A549 (cell line): ENCODE measurements around the gene TBX1. TPM values are rescaled to one million over a fixed set of nuclear protein-coding genes. Genes with fewer than 3 reads are reported as not detected.

Source experiments
- ATAC-seq, 2 experiments: fragments of 200-7000 bp in 1 of 2; fragments of >200 bp in 1 of 2; cut with Nextera tagmentation in 1 of 2; cut with Tn5 transposase in 1 of 2; 3 replicates each; pipeline versions ENCODE4 v1.8.0 to v1.9.1; 2018 to 2020; ENCODE audit warnings: mild to moderate bottlenecking in 1 of 2, moderate library complexity in 1 of 2
- CTCF ChIA-PET: fragments of 300-600 bp; sonication (Branson Sonifier 250); formaldehyde crosslinking; extraction: SDS; loops from one replicate; lab custom pipeline; 2021; ENCODE audit warnings: antibody characterized with exemption, inconsistent platforms; lab: Yijun Ruan, JAX
- POLR2A ChIA-PET: fragments of 350-600 bp; formaldehyde crosslinking; extraction: SDS; loops from one replicate; lab custom pipeline; 2021; ENCODE audit warnings: antibody characterized with exemption, inconsistent platforms; lab: Yijun Ruan, JAX
- DNase-seq, 2 experiments: peaks; one replicate each; pipeline versions ENCODE4 v3.0.0 to v3.0.0-alpha.2; 2011 to 2016; ENCODE audit warnings: low read depth in 1 of 2, low spot score in 1 of 2
- FAIRE-seq: peaks from 2 replicates; lab custom pipeline; 2011; peaks lifted over from hg19 to GRCh38; lab: Jason Lieb, UNC
- H3K27ac ChIP-seq, 2 experiments: fragments of >200 bp; sonication (Bioruptor Twin); formaldehyde crosslinking; 3 replicates each; pipeline ENCODE4 v1.5.1; 2016 to 2017
- H3K4me1 ChIP-seq: fragments of >200 bp; sonication (Bioruptor Twin); formaldehyde crosslinking; 3 replicates; pipeline ENCODE4 v1.6.1; 2016
- H3K4me2 ChIP-seq: fragments of >200 bp; sonication (Bioruptor Twin); formaldehyde crosslinking; 3 replicates; pipeline ENCODE4 v1.6.1; 2016
- H3K4me3 ChIP-seq: fragments of >200 bp; sonication (Bioruptor Twin); formaldehyde crosslinking; 3 replicates; pipeline ENCODE4 v1.5.1; 2016
- H3K9me3 ChIP-seq: fragments of >200 bp; sonication (Bioruptor Twin); formaldehyde crosslinking; 3 replicates; pipeline ENCODE4 v1.6.1; 2016
- CBX2 ChIP-seq: fragments of 200-600 bp; sonication (generic); IDR thresholded peaks from 2 replicates; pipeline ENCODE4 v1.6.1; 2016; ENCODE audit warnings: low read depth, mild to moderate bottlenecking, borderline replicate concordance
- CBX8 ChIP-seq: fragments of 200-600 bp; sonication (generic); IDR thresholded peaks from 2 replicates; pipeline ENCODE4 v1.6.1; 2016
- EHMT2 ChIP-seq: fragments of 200-600 bp; sonication (generic); IDR thresholded peaks from 2 replicates; pipeline ENCODE4 v1.6.1; 2016; ENCODE audit warnings: antibody characterized with exemption, low read depth, mild to moderate bottlenecking, moderate library complexity
- EP300 ChIP-seq, 2 experiments: fragments of >200 bp; sonication (Bioruptor Twin); formaldehyde crosslinking; IDR thresholded peaks; 2 replicates in 1 of 2; 3 replicates in 1 of 2; pipeline ENCODE4 v1.6.1; 2016 to 2017
- ESRRA ChIP-seq: fragments of 150-350 bp; IDR thresholded peaks from 2 replicates; pipeline ENCODE4 v1.6.1; 2014; ENCODE audit warnings: mild to moderate bottlenecking, low read length, borderline replicate concordance
- FOSL2 ChIP-seq, 2 experiments: fragments of 450-650 bp in 1 of 2; fragments of >200 bp in 1 of 2; sonication (Bioruptor Twin) in 1 of 2; formaldehyde crosslinking; IDR thresholded peaks; 2 replicates each; pipeline versions ENCODE4 v1.5.0 to v1.6.1; 2016 to 2020; ENCODE audit warnings: mild to moderate bottlenecking in 1 of 2, moderate library complexity in 1 of 2
- FOXS1 ChIP-seq: fragments of 250-450 bp; sonication (Bioruptor Pico); IDR thresholded peaks from 2 replicates; pipeline ENCODE4 v1.5.0; 2020; ENCODE audit warnings: mild to moderate bottlenecking, moderate library complexity
- HEYL ChIP-seq: fragments of 250-450 bp; sonication (Bioruptor Pico); IDR thresholded peaks from 2 replicates; pipeline ENCODE4 v1.8.0; 2021; ENCODE audit warnings: mild to moderate bottlenecking, moderate library complexity
- HOXB13 ChIP-seq: fragments of 250-450 bp; sonication (Bioruptor Pico); IDR thresholded peaks from 2 replicates; pipeline ENCODE4 v1.5.0; 2020; ENCODE audit warnings: low read depth, mild to moderate bottlenecking, moderate library complexity
- HOXB5 ChIP-seq: fragments of 250-450 bp; sonication (Bioruptor Pico); IDR thresholded peaks from 2 replicates; pipeline ENCODE4 v1.5.0; 2020; ENCODE audit warnings: mild to moderate bottlenecking, moderate library complexity
- JUN ChIP-seq, 2 experiments: fragments of >200 bp; sonication (Bioruptor Twin); formaldehyde crosslinking; IDR thresholded peaks; 2 replicates in 1 of 2; 3 replicates in 1 of 2; pipeline ENCODE4 v1.6.1; 2016 to 2017
- JUNB ChIP-seq: fragments of >200 bp; sonication (Bioruptor Twin); formaldehyde crosslinking; IDR thresholded peaks from 2 replicates; pipeline ENCODE4 v1.6.1; 2016
- KDM1A ChIP-seq: fragments of 200-600 bp; sonication (generic); IDR thresholded peaks from 2 replicates; pipeline ENCODE4 v1.6.1; 2016; ENCODE audit warnings: low read depth, mild to moderate bottlenecking
- KDM5A ChIP-seq: fragments of 200-600 bp; sonication (generic); IDR thresholded peaks from 2 replicates; pipeline ENCODE4 v1.6.1; 2016; ENCODE audit warnings: antibody characterized with exemption, mild to moderate bottlenecking
- MAFK ChIP-seq: fragments of 450-650 bp; IDR thresholded peaks from 2 replicates; pipeline ENCODE4 v1.6.1; 2014; ENCODE audit not compliant: partially characterized antibody
- MAZ ChIP-seq: fragments of 150-350 bp; IDR thresholded peaks from 2 replicates; pipeline ENCODE4 v1.6.1; 2014; ENCODE audit warnings: antibody characterized with exemption, low read depth, low read length, borderline replicate concordance
- NPAS2 ChIP-seq: fragments of 250-450 bp; sonication (Bioruptor Pico); IDR thresholded peaks from 2 replicates; pipeline ENCODE4 v1.8.0; 2022; ENCODE audit warnings: mild to moderate bottlenecking, moderate library complexity, borderline replicate concordance
- NR3C1 ChIP-seq: fragments of >200 bp; sonication (Bioruptor Twin); formaldehyde crosslinking; IDR thresholded peaks from 3 replicates; pipeline ENCODE4 v1.6.1; 2017
- PHF8 ChIP-seq: fragments of 200-600 bp; sonication (generic); IDR thresholded peaks from 2 replicates; pipeline ENCODE4 v1.6.1; 2016; ENCODE audit warnings: low read depth, mild to moderate bottlenecking, antibody characterized with exemption, moderate library complexity, borderline replicate concordance
- POLR2A ChIP-seq: IDR thresholded peaks from 2 replicates; pipeline ENCODE4 v1.6.1; 2012; ENCODE audit warnings: mild to moderate bottlenecking, low read length
- POLR2AphosphoS2 ChIP-seq: conservative IDR thresholded peaks from 2 replicates; pipeline ENCODE4 v1.6.1; 2012; ENCODE audit warnings: low read length, improper control_type of control experiment, inconsistent platforms
- RARB ChIP-seq: fragments of 250-450 bp; sonication (Bioruptor Pico); IDR thresholded peaks from 2 replicates; pipeline ENCODE4 v1.8.0; 2021; ENCODE audit warnings: mild to moderate bottlenecking, moderate library complexity
- RCOR1 ChIP-seq: fragments of 150-350 bp; IDR thresholded peaks from 2 replicates; pipeline ENCODE4 v1.6.1; 2014; ENCODE audit warnings: antibody characterized with exemption, low read length, low read depth
- RFX5 ChIP-seq: fragments of 450-650 bp; IDR thresholded peaks from 2 replicates; pipeline ENCODE4 v1.7.1; 2014; ENCODE audit warnings: antibody characterized with exemption, mild to moderate bottlenecking, moderate library complexity
- SMC3 ChIP-seq: fragments of >200 bp; sonication (Bioruptor Twin); formaldehyde crosslinking; IDR thresholded peaks from 3 replicates; pipeline ENCODE4 v1.6.1; 2018; ENCODE audit warnings: inconsistent platforms
- TFCP2L1 ChIP-seq: fragments of 250-450 bp; sonication (Bioruptor Pico); IDR thresholded peaks from 2 replicates; pipeline ENCODE4 v1.5.0; 2021; ENCODE audit warnings: mild to moderate bottlenecking
- TP53 ChIP-seq: fragments of 250-450 bp; sonication (Bioruptor Pico); IDR thresholded peaks from 2 replicates; pipeline ENCODE4 v1.5.0; 2021; ENCODE audit warnings: mild to moderate bottlenecking, moderate library complexity
- ZC3H11A ChIP-seq: fragments of 450-650 bp; IDR thresholded peaks from 2 replicates; pipeline ENCODE4 v1.6.1; 2014; ENCODE audit warnings: antibody characterized with exemption, mild to moderate bottlenecking
- ZFP36 ChIP-seq: fragments of 450-650 bp; IDR thresholded peaks from 2 replicates; pipeline ENCODE4 v1.6.1; 2014; ENCODE audit warnings: borderline replicate concordance; ENCODE audit not compliant: partially characterized antibody
- ZNF302 ChIP-seq: fragments of 250-450 bp; sonication (Bioruptor Pico); IDR thresholded peaks from 2 replicates; pipeline ENCODE4 v1.9.0; 2021; ENCODE audit warnings: inconsistent platforms, mild to moderate bottlenecking, moderate library complexity
- ZSCAN20 ChIP-seq: fragments of 250-450 bp; sonication (Bioruptor Pico); IDR thresholded peaks from 2 replicates; pipeline ENCODE4 v1.8.0; 2022; ENCODE audit warnings: mild to moderate bottlenecking, moderate library complexity
- WGBS: methylation state at CpG from one replicate; pipeline ENCODE4 v1.1.6; 2017; ENCODE audit errors: missing lambda C conversion rate; 5-methylcytosine and 5-hydroxymethylcytosine counted together
- polyA plus RNA-seq, 4 experiments: library from polyadenylated mRNA; depleted of rRNA in 3 of 4; stranded (reverse); fragments of >200 nt; fragmentation: RNase III in 1 of 4; extraction: RNeasy Plus Mini Kit Qiagen cat#74134 plus additional on column Dnase treatment in 1 of 4; gene quantifications; 2 replicates in 3 of 4; 3 replicates in 1 of 4; pipeline ENCODE4 v1.2.3, GENCODE V29; 2011 to 2017
- TF ChIP-seq, protein P1 (sequence below): IDR thresholded peaks from 2 replicates; pipeline ENCODE4 v1.6.1; 2012

The TBX1 gene
- polyA plus RNA-seq, 2 of the 4 experiments (the other 2 are of a cell fraction) = 0.30 to 2.8 TPM

DNA sequence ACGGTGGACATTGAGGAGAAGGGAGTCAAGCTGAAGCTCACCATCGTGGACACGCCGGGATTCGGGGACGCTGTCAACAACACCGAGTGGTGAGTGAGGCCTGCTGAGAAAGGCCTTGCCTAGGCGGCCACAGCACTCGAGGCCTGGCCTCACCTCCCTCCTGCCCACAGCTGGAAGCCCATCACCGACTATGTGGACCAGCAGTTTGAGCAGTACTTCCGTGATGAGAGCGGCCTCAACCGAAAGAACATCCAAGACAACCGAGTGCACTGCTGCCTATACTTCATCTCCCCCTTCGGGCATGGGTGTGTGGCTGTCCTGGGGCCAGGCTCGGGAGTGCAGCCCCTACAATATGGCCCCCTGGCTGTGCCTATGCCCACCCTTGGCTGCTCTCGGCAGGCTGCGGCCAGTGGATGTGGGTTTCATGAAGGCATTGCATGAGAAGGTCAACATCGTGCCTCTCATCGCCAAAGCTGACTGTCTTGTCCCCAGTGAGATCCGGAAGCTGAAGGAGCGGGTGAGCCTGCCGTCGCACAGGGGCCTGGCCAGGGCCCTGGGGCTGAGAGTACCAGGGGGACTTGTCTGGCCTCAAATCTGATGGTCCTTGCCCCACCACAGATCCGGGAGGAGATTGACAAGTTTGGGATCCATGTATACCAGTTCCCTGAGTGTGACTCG, 40.3 kb upstream of the TBX1 start:
- ATAC-seq = no peak
- Histone ChIP-seq H3K4me1 (peaks cover 5% of the 10 kb centered on the region; the same call in 1 of the 3 replicates), H3K4me3 (no peak overlapping the region), H3K9me3 (no peaks in the 10 kb centered on the region), H3K4me2 (no peak overlapping the region), H3K27ac (no peak overlapping the region)
- TF ChIP-seq NR3C1 (no peak), RFX5 (no peak), HOXB5 (CRISPR knock-in tag) (no peak), HOXB13 (no peak), EHMT2 (no peak), PHF8 (no peak), HEYL (CRISPR knock-in tag) (no peak), ZFP36 (no peak), CBX2 (no peak), MAFK (no peak), EP300 (IDR thresholded peaks at IDR 0.05) (no peak), RARB (CRISPR knock-in tag) (no peak), CBX8 (no peak), KDM5A (no peak), ZC3H11A (no peak), KDM1A (no peak), TFCP2L1 (CRISPR knock-in tag) (no peak), RCOR1 (no peak), TP53 (CRISPR knock-in tag) (no peak), NPAS2 (CRISPR knock-in tag) (no peak)
- POLR2A ChIA-PET = no interaction called here
- 94% methylated on average over 17 of the region's 26 CpGs for WGBS
- CTCF ChIA-PET = interaction anchor here (0.9 to 2.2 kb wide), 7 partner anchors 10 to 228 kb away, joined by 3 to 19 read pairs (median 4); no protein-coding TSS in a partner anchor
- no peak for DNase-seq
- FAIRE-seq = no peak

DNA sequence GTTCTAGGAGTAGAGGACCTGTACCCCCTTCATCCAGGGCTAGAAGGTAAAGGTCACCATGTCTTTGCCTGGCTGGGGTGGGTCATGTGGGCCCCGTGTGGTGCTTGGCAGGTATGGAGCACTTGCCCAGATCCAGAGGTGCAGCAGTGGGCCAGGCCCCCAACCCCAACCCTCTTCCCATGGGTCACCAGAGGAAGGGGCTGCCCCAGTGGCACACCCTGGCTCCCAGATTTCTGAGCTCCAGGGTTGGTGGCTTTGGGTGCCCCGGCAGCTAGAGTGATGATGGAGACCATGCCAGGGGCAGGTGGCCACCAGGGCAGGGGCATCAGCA, 39.6 kb upstream of the TBX1 start:
- no peak for FAIRE-seq
- TF ChIP-seq ESRRA (no peak), ZNF302 (CRISPR knock-in tag) (no peak), SMC3 (no peak), RARB (CRISPR knock-in tag) (no peak), POLR2A (no peak), MAZ (no peak), ZC3H11A (no peak), JUNB (no peak), FOSL2 (IDR thresholded peaks at IDR 0.05) (no peak), FOSL2 (CRISPR knock-in tag; IDR thresholded peaks at IDR 0.05) (no peak), TP53 (CRISPR knock-in tag) (no peak), KDM1A (no peak), FOXS1 (CRISPR knock-in tag) (no peak), RFX5 (no peak), ZSCAN20 (CRISPR knock-in tag) (no peak), JUN (IDR thresholded peaks at IDR 0.05) (no peak), POLR2AphosphoS2 (no peak)
- TF ChIP-seq, protein P1, sequence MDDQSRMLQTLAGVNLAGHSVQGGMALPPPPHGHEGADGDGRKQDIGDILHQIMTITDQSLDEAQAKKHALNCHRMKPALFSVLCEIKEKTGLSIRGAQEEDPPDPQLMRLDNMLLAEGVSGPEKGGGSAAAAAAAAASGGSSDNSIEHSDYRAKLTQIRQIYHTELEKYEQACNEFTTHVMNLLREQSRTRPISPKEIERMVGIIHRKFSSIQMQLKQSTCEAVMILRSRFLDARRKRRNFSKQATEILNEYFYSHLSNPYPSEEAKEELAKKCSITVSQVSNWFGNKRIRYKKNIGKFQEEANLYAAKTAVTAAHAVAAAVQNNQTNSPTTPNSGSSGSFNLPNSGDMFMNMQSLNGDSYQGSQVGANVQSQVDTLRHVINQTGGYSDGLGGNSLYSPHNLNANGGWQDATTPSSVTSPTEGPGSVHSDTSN = no peak
- H3K9me3 ChIP-seq = no peaks in the 10 kb centered on the region
- DNase-seq = no peak
- no peak overlapping the region for H3K4me2 ChIP-seq
- ATAC-seq = no peak
- ChIA-PET POLR2A (no interaction called here), CTCF (interaction anchor here (0.9 to 2.2 kb wide), 6 partner anchors 9 to 227 kb away, joined by 3 to 19 read pairs (median 4); no protein-coding TSS in a partner anchor)
- no peak overlapping the region for H3K27ac ChIP-seq
- H3K4me3 ChIP-seq = no peak overlapping the region
- 80% methylated on average over 1 of the region's 2 CpGs for WGBS
- 0 out of 3 replicates have a peak, but pooled peaks cover 5% of the 10 kb centered on the region for H3K4me1 ChIP-seq
